Peyer's patch (tissue), 4 donors: ENCODE data around the gene ZNF740.

Source experiments
- CTCF ChIP-seq, 6 experiments: fragments of 450-650 bp in 4 of 6; fragments of 200-600 bp in 2 of 6; sonication (generic) in 1 of 6; IDR thresholded peaks; one replicate each; pipeline ENCODE4 v1.5.1; 2017 to 2019; ENCODE audit warnings: antibody characterized with exemption in 6 of 6, mild to moderate bottlenecking in 3 of 6, moderate library complexity in 1 of 6
- POLR2A ChIP-seq, 2 donors: fragments of 450-650 bp; IDR thresholded peaks; one replicate each; pipeline ENCODE4 v1.5.1; 2017; ENCODE audit warnings: antibody characterized with exemption in 2 of 2, mild to moderate bottlenecking in 2 of 2, moderate library complexity in 2 of 2

GRCh38 chr12:53236443-53237111 is 56.1 kb downstream of the ZNF740 start:
- TF ChIP-seq CTCF (IDR thresholded peaks at IDR 0.05) (no peak), POLR2A (IDR thresholded peaks at IDR 0.05) (no peak)
